EH (cell line): ENCODE results near the gene COL8A1.
A peak's percentile ranks its signal among the peaks of the same experiment; 100 is the strongest.

Source experiments
- DNase-seq: peaks from one replicate; pipeline ENCODE4 v3.0.0-alpha.2; 2015; ENCODE audit warnings: low read depth

Gene COL8A1

DNA sequence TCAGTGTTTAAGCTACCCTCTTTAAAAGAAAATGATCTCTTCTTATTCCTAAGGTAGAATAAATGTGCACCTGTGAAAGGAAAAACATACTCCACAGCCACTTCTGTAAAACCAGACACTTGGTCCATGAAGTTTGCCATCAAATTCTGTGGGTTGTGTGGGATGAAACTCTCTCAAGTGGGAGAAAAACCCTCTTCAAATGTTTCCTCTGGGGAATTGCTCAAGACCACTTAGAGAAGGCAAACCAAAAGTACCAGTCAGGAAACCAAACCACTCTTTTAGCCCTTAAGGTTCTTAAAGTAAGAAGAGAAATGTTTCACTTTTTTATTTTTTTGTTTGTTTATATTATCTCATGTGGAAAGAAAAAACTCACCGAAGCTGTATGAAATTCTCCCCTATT is 1.2 kb downstream of the COL8A1 start:
- peak; percentile 30 for DNase-seq

DNA sequence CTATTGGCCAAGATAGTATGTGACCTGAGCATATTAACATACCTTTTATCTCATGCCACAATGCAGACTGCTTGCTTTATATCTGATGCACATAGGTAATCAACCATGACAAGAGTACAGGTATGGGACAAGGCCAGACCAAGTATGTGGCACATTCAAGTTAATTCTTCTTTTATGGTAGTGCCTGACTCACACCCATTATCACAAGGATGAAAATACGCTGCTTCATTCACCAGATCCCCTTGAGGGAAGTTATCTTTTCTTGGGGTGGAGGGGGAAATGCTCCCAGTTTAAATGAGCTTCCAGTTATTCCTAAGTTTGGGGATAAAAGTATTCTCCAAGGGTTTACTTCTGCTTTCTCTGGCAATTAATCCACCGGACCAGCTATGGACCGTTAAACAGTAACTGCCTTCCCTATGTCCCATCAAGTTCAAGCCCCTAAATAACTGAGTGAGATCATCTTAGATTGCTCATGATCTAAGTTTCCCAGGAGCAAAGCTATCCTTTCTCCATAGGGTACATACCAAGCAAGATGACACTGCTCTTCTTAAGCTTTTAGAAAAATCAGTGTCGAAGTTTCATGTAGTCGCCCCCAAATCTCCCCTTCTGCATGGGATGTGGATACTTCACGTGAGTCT is 1.9 kb downstream of the COL8A1 start:
- DNase-seq = peak; percentile 64

DNA sequence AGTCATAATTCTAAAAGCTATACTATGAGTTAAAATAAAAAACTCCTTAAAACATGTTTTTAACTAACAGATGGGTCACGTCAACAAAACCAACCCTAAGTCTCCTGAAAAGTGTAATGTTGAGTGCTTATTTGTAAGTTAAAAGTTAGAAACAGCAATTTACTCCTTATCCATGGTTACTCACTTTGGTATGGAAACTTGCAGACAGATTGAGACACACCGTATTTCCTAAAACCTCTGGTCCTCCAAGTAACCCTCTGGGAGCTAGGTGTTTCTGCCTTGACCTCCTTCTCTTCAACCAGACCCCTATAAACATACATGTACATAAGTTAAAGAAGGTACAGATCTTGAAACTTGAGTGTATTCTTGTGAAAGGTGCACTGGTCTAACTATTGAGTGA is 3.1 kb downstream of the COL8A1 start:
- DNase-seq = no peak

DNA sequence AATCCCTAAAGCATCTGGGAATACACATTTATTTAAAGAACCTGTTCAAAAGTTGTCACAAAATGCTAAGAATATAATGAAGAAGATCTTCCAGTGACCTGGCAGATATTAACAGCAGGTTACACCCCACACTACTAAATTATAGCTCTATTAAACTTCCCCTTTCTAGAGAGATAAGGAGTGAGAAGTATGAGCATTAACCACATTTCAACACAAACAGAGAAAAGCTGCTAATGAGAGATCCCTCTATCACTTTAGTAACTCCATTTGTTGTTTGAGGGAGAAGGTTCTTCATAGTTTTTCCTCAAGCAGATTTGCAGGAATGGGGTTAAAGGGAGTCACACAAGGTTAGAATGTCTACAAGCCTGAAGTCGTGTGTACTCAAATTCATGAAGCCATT is 3.6 kb downstream of the COL8A1 start:
- DNase-seq = no peak

DNA sequence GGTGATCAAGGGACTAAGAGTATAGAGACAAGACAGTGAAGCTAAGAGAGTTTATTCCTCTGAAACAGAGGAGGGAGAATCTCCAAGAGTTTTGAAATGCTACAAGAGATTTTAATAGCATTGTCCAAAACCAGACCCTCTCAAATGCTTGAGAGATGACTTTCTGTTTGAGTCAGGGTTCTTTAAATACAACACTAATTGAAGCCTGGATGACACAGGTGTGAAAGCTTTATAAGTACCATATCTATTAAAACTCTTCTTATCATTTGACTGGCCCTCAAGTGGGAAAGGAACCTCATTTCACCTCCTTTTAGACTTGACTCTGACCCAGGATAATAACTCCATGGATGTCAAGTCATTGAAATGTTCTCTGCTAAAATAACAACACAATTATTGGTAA is 5.6 kb downstream of the COL8A1 start:
- no peak for DNase-seq

DNA sequence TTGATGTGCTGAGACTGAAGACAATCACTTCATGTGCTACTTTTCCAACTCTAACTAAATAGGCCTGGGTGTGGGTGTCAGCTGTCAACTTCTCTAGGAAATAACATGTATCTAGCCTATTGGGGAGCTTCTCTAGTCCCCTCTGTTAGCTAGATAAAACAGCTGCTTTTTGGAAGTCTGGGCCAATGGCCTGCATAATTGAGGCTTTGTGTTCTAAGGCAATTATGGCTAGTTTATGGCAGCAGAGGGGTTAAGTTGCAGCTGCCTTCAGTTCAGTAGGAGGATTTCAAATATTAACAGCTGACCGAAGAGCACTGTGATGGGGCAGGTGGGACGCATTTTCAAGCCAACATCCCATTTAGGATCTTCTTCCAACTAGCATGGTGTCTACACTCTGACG is 6.4 kb downstream of the COL8A1 start:
- no peak for DNase-seq

DNA sequence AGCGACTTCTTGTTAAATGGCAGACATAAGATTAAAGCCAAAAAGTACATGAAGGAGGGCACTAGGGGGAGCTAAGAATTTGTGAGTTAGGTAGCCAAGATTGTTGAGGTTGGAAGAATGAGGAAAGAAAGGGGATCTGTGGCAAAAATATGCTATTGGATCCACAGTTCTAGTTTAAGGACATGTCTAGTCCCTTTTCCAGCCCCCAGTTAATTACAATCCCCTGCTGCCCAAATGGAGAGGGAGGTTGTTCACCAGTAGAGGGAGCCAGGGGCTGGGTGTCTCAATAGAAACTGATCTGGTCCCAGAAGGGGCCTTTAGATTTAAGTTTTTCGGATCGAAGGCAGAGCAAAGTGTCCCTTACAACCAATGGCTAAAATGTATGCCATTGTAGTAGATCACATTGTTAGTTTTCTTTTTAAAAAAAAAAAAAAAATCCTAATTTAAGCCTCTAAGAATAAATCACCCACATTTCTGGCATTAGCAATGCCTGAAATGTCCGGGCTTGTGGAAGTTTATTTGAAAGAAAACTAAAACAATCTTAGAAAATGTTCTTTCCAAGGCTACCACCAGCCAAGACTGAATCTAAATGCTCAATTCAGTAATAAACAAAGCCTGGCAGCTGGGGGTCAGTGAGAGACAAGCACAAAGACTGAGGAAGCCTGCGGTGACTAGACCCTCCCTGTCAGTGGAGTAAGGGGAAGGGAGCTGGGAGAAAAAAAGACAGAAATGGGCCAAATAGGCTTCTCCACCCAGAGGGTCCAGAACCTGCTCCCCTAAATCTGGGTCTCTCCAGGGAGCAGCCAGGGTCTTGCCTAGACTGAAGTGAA is 7.1 kb downstream of the COL8A1 start:
- peak; percentile 66 for DNase-seq

DNA sequence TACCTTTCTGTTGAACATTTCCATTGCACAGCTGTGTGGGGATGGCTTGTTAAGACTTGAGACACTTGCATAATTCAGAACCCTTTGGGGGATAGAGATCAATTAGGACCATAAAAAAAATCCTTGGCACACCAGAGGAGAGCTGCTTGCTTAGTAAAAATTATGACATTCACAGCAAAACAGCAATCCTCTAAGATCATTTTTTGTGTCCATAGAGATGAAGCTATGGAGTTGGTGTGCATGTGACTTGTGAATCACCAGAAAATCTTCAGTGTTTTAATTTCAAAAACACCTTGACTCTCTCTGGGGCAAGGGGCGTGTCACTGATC is 7.7 kb downstream of the COL8A1 start:
- no peak for DNase-seq

DNA sequence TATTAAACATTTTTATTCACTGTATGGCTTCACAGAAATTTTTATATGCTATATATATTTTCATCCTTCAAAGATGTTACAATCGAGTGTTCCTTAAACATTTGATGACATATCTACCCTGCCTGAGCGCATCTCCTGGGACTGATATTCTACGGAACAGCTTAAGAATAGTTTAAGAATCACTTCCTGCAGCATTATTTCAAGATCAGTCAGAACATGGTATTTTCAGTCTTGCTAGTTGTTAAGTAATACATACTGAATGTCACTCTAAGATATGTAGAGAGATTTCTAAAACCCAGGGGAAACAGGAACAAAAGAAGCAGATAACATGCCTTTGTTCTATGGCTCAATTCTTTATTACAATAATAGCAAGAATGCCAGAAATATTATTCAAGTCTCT is 8.7 kb downstream of the COL8A1 start:
- DNase-seq = peak; percentile 47

DNA sequence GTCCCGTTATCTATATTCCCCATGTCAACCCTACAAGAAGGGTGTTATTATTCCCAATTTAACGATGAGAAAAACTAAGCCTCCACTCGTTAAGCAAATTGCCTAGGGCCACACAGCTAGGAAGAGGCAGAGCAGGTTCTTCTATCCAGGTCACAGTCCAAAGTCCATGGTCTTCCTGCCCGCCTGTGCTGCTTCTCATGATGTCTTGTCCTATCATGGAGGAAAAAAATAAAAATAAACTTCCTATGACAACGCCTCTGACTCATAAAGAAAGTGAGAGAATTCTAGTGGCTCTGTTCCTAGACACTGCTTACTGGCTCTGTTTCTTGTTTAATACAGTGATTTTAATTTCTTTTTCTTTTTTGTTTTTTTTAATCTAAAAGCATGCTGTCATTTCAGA is 9.7 kb downstream of the COL8A1 start:
- peak; percentile 75 for DNase-seq

DNA sequence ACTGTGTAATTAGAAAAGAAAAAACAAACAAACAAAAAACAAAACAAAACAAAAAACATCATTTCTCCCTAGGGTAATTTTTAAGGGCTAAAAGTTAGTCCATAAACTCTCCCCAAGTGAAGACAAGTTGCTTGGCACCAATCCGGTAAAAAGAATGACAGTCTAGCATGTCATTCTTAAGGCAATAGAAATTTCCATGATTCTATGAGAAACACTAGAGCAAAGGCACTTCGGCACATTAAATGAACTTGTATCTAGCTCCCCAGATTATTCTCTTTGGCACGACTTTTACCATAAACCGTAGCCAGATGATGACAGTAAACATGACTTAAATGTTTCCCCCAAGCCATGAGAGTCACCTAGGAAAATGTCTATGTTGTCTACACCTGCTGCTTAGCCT is 10.1 kb downstream of the COL8A1 start:
- peak; percentile 28 for DNase-seq

DNA sequence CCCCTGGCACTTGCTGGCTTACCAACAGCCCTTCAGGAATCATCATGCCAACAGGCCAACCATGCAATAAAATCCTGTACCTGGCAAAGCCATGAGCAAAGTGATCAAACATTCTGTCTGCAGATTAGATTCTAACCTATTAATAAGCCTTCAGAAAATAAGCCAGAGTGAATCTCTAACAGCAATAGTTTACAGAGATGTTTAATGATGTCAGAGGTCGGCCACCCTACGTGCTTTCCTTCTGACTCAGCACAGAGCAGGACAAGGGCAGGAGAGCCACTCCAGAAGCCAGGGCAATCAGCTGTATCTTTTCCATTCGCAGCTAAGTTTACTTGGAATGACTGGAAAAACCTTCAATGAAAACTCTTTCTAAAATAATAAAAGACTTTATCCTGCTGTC is 13.1 kb downstream of the COL8A1 start:
- peak; percentile 93 for DNase-seq

DNA sequence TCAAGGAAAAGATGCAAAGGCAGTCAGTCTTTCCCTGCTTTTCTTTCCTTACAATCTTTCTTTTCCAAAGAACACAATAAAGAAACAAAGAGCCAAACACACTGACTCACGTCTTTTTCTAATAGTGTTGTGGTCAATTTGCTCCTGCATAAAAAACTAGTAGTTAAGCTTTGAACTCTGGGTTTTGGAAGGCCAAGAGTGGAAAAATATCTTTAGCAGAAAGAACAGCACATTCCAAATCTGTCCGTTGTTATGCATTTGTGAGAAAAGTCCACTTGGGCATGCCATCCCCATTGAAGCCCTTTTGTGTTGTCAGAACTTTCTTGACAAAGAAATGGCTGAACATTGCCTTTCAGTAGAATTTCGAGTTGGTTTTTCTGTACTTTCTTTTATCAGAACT is 18.2 kb downstream of the COL8A1 start:
- DNase-seq = peak; percentile 75

DNA sequence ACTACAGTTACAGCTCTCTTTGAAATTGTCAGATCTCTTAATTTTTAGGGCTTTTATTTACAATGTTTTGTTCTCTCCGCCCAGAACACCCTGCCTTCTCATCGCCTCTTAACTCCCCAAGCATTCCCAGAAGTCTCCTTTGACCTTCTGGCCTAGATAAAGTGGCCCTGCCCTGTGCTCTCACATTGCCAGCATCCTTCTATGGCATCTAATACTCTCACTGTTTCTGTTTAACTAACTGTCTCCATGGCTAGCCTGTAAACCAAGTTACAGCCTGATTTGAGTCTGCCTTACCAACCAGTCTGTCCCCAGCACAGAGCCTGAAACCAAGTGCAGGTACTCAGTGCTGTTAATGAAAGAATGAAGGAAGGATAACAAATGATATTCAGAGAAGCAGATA is 19.9 kb downstream of the COL8A1 start:
- DNase-seq = no peak

DNA sequence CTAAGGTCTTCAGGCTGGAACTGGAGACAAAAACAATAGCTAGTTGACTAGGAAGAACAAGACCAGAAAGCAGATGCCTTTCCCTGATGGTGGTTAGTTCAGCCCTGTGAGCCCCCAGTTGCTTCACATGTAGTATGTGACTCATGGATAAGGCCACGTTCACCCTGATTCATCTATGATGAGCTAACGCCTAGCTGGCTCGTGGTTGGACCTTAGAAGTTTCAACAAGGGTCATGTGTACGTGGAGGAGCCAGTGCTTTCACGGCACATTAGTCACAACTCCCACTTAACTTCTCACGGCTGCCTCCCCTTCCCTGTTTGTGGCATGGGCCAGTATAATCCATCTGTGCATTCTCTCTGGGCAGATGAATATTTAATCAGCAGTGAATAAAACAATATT is 20.6 kb downstream of the COL8A1 start:
- DNase-seq = peak; percentile 97

DNA sequence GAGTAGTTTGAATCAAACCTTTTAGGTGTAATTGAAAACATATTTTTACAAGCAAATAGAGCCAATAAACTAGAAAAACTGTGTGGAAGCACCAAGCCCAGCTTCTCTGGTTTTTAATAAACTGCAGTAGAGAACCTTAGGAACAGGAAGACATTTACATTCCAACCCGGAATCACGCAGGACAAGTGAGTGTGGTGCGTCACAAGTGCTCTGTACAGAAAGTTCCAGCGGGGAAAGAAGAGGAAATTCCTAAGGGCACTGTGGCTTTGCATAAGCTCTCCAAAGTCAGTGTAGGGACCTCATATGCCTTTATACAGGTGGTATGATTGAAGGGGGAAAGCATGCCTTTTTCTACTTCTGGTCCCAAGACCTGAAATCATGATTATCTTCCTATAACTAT is 21.6 kb downstream of the COL8A1 start:
- peak; percentile 68 for DNase-seq

DNA sequence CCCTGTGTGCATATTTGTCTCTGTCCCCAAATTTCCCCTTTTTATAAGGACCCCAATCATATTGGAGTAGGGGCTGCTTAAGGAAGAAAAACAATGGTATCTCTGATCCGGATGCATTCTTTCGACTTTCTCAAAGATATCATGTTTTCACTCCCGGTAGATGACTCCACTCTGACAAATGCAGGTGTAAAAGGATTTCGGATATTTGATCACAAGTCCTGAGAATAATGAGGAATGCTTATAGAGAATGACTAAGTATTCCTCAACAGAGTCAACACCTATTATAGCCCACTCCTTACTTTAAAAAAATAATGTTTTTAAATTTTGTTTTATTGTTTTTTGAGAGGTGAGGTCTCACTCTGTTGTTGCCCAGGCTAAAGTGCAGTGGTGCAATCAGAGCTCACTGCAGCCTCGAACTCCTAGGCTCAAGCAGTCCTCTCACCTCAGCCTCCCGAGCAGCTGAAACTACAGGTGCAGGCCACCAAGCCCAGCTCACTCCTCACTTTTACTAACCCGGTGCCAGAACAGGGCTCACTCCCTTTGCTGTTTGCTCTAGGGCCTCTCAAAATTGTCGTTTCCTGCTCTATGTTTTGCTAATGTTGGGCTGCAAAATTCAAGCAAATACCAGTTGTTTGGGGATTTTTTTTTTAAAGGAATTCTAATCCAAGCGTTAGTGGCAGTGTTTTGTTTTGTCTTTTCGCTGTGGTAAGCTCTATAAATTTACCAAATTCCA is 24.6 kb downstream of the COL8A1 start:
- no peak for DNase-seq

DNA sequence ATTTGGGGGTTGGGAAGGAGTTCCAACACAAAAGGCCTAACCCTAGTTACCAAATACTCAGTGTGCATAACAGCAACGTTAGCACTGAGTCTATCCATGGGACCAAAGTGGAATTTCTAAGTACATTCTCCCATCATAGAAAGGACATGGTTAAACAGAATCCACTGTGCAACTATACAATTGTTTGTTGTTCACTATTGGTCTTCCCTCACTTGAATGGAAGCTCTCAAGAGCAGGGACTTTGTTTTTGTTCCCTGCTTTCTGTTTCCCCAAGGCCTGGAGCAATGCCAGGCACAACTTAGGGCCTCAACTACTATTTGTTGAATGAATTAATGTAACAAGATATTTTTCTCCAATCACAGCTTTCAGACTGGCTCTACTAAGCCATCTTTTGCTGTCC is 25.6 kb downstream of the COL8A1 start:
- no peak for DNase-seq

DNA sequence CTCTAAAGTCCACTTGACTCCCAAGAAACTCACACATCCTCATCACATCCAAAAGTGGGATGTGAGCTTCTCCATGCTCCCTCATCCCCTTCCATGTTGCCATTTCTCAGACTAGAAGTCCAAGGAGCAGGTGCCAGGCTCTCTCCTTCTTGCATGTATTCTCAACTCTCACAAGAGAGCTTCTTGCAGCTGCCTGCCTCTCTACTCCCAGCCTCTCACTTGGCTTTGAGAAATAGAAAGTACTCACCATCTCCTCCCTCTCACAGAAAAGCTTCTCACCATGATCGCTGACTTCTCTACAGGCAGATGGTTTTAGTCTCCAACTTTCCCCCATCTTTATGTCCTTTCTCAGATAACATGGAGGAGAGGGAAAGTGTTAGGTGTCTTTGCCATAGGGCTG is 26.6 kb downstream of the COL8A1 start:
- DNase-seq = no peak

DNA sequence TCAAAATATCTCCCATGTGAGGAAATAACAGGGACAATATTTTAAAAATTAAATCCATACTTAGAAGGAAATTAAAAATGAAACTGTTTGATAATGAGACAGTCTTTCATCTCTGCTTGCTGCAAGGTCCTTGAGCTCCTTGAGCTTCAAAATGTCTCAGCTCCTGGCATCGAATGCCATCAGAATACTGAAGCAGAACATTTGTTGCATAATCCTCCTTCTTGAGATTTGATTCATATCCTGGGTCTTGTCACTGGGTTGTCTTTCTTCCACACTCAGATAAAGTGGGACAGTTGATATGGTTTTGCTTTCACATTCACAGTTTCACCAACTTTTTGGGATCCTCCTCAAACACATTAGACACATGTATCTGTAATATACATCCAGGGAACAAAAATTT is 27.8 kb downstream of the COL8A1 start:
- DNase-seq = peak; percentile 60

DNA sequence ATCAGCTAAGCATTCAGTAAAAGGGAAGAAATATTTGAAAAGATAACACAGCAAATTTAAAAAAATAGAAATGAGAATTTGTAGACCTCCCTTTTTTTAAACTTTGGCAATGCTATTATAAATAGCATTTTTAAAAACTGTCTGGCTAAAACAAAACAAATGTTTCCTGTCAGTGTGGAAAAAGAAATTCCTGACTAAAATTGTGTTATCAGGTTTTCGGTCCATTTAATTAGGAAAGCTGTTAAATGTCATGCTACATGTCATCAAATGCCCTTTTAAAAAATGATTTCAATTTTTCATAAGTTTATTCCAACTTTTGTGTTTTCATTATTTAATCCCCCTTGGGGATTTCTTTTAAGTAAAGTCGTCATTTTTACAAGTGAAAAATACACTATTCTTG is 29.6 kb downstream of the COL8A1 start:
- no peak for DNase-seq

DNA sequence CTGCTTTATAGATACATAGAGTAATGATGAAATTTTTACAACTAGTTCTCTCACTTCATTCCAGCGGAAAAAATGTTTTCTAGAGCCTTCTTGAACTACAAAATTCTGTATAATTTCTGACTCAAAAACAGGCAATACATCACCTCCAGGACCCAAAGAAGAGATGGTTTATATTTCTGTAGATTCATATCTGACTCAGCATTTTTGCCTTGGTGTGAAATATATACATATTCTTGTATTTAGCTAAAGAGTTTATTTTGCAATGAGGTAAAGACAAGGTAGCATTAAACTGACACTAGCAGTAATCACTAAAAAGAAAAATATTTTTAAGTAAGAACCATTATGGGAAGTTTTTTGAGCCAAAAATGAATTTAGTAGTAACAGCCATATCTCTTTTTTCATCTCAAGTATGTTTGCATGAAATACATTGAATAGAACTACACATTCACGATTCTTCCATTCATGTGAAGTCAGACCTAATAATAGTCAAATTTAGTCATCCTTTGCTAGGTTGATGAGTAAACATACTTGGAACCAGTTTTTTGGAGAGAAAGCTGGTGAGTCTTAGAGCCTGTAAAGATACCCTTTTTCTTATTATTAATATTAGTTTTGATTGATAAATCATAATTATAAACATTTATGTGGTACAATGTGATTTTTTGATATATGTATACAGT is 31.6 kb downstream of the COL8A1 start:
- peak; percentile 59 for DNase-seq

DNA sequence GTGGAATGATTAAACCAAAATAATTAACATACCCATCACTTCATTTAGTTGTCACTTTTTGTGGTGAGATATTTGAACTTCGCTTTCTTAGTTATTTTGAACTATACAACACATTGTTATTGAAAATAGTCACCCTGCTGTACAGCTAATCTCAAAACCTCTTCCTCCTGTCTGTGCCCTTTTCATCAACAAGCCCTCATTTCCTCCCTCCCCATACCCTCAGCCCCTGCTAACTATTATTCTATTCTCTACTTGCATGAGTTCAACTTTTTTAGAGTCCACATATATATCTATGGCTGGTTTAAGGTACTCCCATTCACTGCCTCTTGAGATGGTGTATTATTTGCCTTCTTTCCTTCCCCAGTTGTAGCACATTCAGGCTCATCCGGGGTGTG is 32.2 kb downstream of the COL8A1 start:
- DNase-seq = no peak
